ENCODE data around the gene CLASP2.

The CLASP2 gene

DNA sequence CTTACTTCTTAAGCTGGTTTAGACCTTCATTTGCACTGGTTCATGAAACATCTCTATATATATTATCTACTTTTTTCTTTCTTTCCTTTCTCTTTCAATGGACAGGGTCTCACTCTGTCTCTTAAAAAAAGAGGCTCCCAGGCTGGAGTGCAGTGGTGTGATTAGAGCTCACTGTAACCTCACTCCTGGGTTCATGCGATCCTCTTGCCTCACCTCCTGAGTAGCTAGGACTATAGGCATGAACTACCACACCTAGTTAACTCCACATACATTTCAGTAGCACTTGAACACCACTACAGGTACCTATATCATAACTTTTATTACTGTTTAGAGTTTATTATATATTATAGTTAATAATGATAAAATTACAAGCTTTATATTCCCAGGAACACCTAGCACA, 160.8 kb downstream of the CLASP2 start:
- no peak overlapping the region for H3K4me3 ChIP-seq (ENCODE audit: low read depth, low read length)

- H3K4me3 ChIP-seq (ENCODE audit: low read depth, low read length): no peak overlapping the region
Measured at GRCh38 chr3:33547101-33547500, 171.0 kb downstream of the CLASP2 start.

- no peak overlapping the region for H3K4me3 ChIP-seq (ENCODE audit: low read depth, low read length)
Measured at GRCh38 chr3:33544126-33544525, 173.9 kb downstream of the CLASP2 start.

- no peak overlapping the region for H3K4me3 ChIP-seq (ENCODE audit: low read depth, low read length)
Measured at GRCh38 chr3:33543601-33544000, 174.5 kb downstream of the CLASP2 start.

GRCh38 chr3:33541918-33542317, 176.1 kb downstream of the CLASP2 start:
- H3K4me3 ChIP-seq (ENCODE audit: low read depth, low read length): no peak overlapping the region

DNA sequence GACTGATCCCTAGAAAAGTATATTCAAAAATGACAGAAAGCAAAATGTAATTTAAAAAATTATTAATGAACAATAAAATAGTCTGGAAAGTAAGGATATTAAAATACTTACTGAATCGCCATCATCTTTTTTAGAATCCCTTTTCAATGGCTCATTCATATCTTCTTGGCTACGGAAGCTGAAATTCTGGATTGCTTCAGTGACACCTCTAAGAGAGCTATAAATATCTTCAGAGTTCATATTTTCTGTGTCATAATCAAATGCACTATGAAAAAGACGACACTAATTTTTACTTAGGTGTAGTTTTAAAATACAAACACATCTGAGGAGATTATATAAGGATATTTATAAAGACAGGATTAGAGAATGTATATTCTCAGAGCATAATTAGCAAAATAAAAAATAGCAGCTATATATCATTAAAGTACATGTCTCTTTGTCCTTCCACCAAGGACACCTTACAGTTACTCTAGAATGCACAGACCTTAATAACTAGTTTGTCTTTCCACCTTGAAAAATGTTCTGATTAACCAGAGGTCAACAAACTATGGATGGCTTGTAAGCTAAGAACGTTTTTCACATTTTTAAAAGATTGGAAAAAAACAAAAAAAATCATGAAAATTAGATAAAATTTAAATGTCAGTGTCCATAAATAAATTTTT, 179.2 kb downstream of the CLASP2 start:
- no peak overlapping the region for H3K4me3 ChIP-seq (ENCODE audit: low read depth, low read length)

GRCh38 chr3:33537133-33537532, 180.9 kb downstream of the CLASP2 start:
- H3K4me3 ChIP-seq (ENCODE audit: low read depth, low read length): no peak overlapping the region

DNA sequence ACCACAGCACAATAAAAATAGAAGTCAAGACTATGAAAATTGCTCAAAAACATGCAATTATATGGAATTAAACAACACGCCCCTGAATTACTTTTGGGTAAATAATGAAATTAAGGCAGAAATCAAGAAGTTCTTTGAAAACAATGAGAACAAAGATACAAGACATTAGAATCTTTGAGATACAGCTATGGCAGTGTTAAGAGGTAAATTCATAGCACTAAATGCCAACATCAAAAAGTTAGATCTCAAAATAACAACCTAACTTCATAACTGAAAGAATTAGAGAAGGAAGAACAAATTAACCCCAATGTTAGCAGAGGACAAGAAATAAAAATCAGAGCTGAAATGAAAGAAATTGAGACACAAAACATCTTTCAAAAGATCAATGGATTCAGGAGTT, 191.3 kb downstream of the CLASP2 start:
- no peak overlapping the region for H3K4me3 ChIP-seq (ENCODE audit: low read depth, low read length)

- no peak overlapping the region for H3K4me3 ChIP-seq (ENCODE audit: low read depth, low read length)
Measured at GRCh38 chr3:33525232-33525631, 192.8 kb downstream of the CLASP2 start.

DNA sequence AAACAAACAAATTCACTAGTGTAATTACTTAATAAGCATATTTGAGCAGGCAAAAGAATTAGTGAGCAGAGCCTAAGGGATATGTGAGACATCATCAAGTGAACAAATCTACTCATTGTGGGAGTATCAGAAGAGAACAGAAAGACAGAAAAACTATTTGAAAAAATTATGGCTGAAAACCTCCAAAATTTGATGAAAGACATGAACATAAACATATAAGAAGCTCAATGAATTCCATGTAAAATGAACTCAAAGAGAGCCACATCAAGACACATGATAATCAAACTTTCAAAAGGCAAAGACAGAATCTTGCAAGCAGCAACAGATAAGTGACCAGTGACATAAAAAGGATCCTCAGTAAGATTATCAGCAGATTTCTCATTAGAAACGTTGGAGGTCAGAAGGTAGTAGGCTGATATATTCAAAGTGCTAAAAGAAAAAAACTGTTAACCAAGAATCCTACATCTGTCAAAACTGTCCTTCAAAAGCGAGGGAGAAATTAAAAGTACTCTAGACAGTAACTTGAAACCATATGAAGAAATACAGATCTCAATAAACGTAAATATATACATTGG, 194.9 kb downstream of the CLASP2 start:
- no peak overlapping the region for H3K4me3 ChIP-seq (ENCODE audit: low read depth, low read length)

DNA sequence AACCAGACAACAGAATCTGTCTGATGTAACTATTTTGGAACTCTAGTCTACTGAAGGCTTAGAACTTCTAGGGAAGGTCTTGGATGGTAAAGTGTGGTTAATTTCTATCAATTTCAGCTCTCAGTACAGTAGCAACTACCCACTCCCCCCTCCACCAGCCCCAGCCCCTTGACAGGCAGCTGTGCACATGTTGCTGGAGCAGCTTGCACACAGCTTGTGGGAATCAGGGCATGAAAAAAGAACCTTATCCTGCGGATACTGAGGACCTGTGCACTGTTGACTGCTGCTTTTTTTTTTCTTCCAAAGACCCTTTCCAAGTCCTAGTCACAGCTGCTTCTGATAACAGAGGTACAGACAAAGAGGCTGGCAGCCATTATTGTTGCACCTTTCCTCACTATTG, 196.3 kb downstream of the CLASP2 start:
- no peak overlapping the region for H3K4me3 ChIP-seq (ENCODE audit: low read depth, low read length)

GRCh38 chr3:33513262-33513863, 204.7 kb downstream of the CLASP2 start:
- H3K4me3 ChIP-seq (ENCODE audit: low read depth, low read length): no peak overlapping the region

- H3K4me3 ChIP-seq (ENCODE audit: low read depth, low read length): no peak overlapping the region
Measured at GRCh38 chr3:33505027-33505426, 213.0 kb downstream of the CLASP2 start.

GRCh38 chr3:33496449-33496848, 221.6 kb downstream of the CLASP2 start:
- no peak overlapping the region for H3K4me3 ChIP-seq (ENCODE audit: low read depth, low read length)

DNA sequence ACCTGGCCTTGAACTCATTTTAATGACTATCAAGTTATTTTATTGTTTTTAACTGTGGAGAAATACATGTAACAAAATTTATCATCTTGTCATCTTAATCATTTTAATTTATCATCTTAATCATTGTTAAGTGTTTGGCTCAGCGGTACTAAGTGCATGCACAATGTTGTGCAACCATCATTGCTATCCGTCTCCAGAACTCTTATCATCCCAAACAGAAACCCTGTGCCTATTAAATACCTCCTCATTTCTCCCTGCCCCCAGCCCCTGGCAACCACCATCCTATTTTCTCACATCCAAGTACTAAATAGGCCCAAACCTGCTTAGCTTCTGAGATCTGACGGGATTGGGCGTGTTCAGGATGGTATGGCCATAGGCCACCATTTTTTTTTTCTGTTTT, 226.3 kb downstream of the CLASP2 start:
- no peak overlapping the region for H3K4me3 ChIP-seq (ENCODE audit: low read depth, low read length)

DNA sequence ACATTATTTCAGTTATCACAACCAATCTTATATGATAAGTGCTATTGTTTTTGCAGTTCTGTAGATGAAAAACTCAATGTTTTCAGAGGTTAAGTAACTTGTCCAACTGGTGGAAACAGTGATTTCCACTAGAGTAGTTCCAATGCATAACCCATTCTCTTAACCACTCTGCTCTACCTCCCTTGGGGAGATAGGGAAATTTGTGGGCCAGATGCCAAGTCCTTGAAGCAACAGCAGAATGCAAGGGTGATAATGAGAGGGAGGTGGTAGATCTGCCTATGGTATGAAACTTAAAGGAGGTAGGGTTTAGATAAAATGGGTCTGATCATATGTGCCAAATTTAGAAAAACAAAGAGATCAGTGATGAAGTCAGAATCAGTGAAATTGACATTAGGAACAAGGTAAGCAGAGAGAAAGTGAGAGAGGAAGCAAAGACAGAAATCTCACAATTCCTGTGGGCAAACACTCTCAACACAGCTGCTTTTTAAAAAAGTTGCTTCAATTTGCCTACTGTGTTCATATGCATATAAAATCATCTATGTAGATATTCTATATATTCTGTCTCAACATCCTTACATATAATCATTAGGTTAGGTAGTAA, 227.3 kb downstream of the CLASP2 start:
- no peak overlapping the region for H3K4me3 ChIP-seq (ENCODE audit: low read depth, low read length)

GRCh38 chr3:33488683-33489082, 229.4 kb downstream of the CLASP2 start:
- H3K4me3 ChIP-seq (ENCODE audit: low read depth, low read length): no peak overlapping the region

GRCh38 chr3:33488246-33488645, 229.8 kb downstream of the CLASP2 start:
- H3K4me3 ChIP-seq (ENCODE audit: low read depth, low read length): no peak overlapping the region

DNA sequence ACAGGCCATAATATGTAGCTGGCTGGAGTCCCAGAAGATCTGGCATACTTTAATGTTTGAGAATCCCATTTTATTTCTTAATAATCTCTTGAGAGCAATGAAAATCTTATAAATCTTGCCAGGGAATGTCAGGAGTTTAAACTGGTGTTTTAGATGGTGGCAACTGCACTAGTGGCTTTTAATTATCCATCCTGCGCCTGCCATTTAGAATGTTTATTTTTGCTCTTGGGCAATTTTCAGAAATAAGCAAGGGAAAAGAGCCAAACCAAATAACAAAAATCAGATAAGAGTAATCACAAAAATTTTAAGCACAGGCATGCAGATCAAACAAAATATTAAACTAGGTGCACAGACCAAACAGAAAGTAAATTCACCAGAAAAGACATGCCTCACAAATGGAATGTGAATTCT, 235.9 kb downstream of the CLASP2 start:
- no peak overlapping the region for H3K4me3 ChIP-seq (ENCODE audit: low read depth, low read length)

DNA sequence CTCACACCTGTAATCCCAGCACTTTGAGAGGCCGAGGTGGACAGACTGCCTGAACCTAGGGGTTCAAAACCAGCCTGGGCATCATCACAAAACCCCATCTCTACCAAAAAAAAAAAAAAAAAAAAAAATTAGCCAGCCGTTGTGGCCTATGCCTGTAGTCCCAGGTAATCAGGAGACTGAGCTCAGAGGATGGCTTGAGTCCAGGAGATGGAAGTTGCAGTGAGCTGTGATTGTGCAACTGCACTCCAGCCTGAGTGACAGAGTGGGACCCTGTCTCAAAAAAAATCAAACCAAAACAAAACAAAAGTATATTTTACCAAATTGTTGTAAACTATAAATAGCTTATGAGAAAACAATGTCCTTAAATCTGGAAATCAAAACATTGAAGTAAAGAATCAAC, 243.2 kb downstream of the CLASP2 start:
- no peak overlapping the region for H3K4me3 ChIP-seq (ENCODE audit: low read depth, low read length)

GRCh38 chr3:33473813-33474212, 244.2 kb downstream of the CLASP2 start:
- H3K4me3 ChIP-seq (ENCODE audit: low read depth, low read length): no peak overlapping the region

GRCh38 chr3:33467786-33468185, 250.3 kb downstream of the CLASP2 start:
- H3K4me3 ChIP-seq (ENCODE audit: low read depth, low read length): no peak overlapping the region
